ENCODE data around the gene GFRA3.

Gene GFRA3

DNA sequence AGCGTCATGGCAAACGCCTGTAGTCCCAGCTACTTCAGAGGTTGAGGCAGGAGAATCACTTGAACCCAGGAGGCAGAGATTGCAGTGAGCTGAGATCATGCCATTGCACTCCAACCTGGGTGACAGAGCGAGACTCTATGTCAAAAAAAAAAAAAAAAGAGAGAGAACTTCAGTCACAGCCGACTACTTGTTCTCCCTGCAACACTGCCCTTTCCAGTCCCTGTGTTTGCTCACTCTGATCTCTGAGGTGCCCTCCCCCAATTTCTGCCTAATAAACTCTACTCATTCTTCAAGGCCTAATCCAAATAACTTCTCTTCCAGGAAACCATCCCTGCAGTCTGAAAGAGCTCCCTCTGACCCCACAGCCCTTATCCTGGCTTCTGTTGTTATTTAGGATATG, 28.1 kb downstream of the GFRA3 start:
- no peak overlapping the region for H3K9ac ChIP-seq (ENCODE audit: low read length)
- H3K4me3 ChIP-seq (ENCODE audit: low read depth in 1 of 2, low read length in 2 of 2) = no peak overlapping the region
- no peaks in the 10 kb centered on the region for H3K27me3 ChIP-seq (ENCODE audit: control insufficient read depth in 1 of 2, insufficient read depth in 2 of 2, low read length in 2 of 2)
- no peaks in the 10 kb centered on the region for H3K9me3 ChIP-seq (ENCODE audit: low read length)
- no peaks in the 10 kb centered on the region for H3K36me3 ChIP-seq (ENCODE audit: insufficient read depth, low read length)
- peaks cover 5% of the 10 kb centered on the region for H3K4me1 ChIP-seq (ENCODE audit: insufficient read depth, low read length)
- H3K27ac ChIP-seq (ENCODE audit: low read depth, low read length) = no peak overlapping the region

DNA sequence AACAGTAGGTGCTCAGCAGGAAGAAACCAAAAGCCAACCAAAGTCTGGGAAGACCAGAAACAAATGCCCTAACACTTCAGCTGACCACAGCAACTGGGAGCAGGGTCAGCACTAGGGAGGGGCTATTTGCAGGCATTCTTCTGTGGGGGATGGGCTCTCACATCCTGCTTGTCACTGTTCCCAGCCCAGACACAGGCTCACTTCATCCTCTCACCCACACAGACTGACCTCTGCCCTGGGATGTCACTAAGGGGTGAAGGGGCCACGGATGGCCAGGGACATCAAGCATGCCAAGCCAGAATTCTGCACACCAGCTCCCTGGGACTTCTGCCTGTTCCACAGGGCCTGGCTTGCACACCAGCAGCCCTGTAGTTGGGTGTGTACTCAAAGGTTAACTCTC, 28.7 kb downstream of the GFRA3 start:
- no peaks in the 10 kb centered on the region for H3K36me3 ChIP-seq (ENCODE audit: insufficient read depth, low read length)
- H3K27ac ChIP-seq (ENCODE audit: low read depth, low read length) = no peak overlapping the region
- H3K4me3 ChIP-seq (ENCODE audit: low read depth in 1 of 2, low read length in 2 of 2) = no peak overlapping the region
- no peaks in the 10 kb centered on the region for H3K9me3 ChIP-seq (ENCODE audit: low read length)
- peaks cover 8% of the 10 kb centered on the region for H3K4me1 ChIP-seq (ENCODE audit: insufficient read depth, low read length)
- H3K9ac ChIP-seq (ENCODE audit: low read length) = no peak overlapping the region
- no peaks in the 10 kb centered on the region for H3K27me3 ChIP-seq (ENCODE audit: control insufficient read depth in 1 of 2, insufficient read depth in 2 of 2, low read length in 2 of 2)

DNA sequence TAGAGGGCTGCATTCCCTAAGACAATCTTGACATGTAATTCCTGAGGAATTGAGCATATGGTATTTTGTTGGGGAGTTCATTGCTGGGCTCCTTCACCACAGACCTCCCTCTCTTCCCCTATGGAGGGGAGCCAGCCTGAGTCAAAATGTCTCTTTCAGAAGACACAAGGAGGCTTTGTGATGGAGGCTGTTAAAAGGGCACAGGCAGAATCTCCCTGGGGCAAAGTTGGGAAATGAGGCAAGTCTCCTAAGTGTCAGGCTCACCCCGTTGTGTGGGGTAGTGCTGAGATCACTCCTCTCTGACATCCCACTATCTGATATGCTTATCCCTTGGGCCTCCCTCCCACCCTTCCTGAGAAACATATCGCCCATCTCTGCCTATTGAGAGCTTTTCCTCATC, 30.6 kb downstream of the GFRA3 start:
- H3K27ac ChIP-seq (ENCODE audit: low read depth, low read length) = no peak overlapping the region
- H3K4me3 ChIP-seq (ENCODE audit: low read depth in 1 of 2, low read length in 2 of 2) = no peak overlapping the region
- H3K4me1 ChIP-seq (ENCODE audit: insufficient read depth, low read length) = peaks cover 8% of the 10 kb centered on the region

DNA sequence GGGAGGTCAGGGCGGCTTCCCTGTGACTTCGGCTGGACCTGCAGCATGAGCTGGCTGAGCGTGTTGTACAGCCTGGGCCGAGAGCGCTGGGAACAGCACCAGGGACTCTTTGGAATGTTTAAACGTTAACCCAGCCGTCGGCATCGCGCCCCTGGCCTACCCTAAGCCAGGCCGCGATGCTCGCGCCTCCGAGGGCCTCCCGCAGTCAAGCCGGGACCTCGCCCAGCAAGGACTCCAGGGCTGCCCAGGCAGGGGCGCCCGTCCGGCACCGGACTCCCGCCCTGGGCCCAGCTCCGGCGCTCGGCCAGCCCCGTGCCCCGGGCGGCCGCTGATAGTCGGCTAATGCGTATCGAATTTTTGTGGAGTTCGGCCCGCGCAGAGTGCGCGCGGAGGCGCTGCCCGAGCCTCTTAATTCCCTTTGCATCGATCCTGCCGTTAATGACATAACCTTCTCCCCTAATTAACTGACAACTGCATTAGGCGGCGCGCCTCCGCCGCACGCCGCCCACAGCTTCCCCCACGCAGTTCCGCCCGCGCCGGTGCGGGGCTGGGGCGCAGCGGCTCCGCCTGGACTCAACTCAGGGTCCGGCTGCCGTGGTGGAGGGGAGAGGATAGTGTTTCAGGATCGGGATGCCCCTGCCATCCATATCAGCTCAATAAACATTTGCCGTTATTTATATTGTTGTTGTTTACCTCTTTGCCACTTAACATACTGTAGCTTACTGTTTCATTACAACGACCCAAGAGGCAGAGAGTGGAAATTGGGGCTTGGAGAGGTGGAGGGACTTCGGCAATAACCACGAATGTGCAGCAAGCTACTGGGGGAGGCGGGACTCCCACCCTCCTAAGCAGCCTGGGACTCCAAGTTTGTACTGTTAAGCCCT, 32.5 kb downstream of the GFRA3 start:
- Histone ChIP-seq H3K27me3 (ENCODE audit: control insufficient read depth in 1 of 2, insufficient read depth in 2 of 2, low read length in 2 of 2) (no peaks in the 10 kb centered on the region), H3K4me3 (ENCODE audit: low read depth in 1 of 2, low read length in 2 of 2) (peak overlapping the region; percentile 66), H3K4me1 (ENCODE audit: insufficient read depth, low read length) (peaks cover 8% of the 10 kb centered on the region), H3K36me3 (ENCODE audit: insufficient read depth, low read length) (no peaks in the 10 kb centered on the region), H3K27ac (ENCODE audit: low read depth, low read length) (peak overlapping the region; percentile 35), H3K9me3 (ENCODE audit: low read length) (no peaks in the 10 kb centered on the region), H3K9ac (ENCODE audit: low read length) (peak overlapping the region; percentile 53)

More for the DNA sequence above, 30.6 kb downstream of the GFRA3 start:
- H3K27me3 ChIP-seq (ENCODE audit: control insufficient read depth in 1 of 2, insufficient read depth in 2 of 2, low read length in 2 of 2) = no peaks in the 10 kb centered on the region
- H3K9ac ChIP-seq (ENCODE audit: low read length) = no peak overlapping the region
- H3K36me3 ChIP-seq (ENCODE audit: insufficient read depth, low read length) = no peaks in the 10 kb centered on the region
- no peaks in the 10 kb centered on the region for H3K9me3 ChIP-seq (ENCODE audit: low read length)

DNA sequence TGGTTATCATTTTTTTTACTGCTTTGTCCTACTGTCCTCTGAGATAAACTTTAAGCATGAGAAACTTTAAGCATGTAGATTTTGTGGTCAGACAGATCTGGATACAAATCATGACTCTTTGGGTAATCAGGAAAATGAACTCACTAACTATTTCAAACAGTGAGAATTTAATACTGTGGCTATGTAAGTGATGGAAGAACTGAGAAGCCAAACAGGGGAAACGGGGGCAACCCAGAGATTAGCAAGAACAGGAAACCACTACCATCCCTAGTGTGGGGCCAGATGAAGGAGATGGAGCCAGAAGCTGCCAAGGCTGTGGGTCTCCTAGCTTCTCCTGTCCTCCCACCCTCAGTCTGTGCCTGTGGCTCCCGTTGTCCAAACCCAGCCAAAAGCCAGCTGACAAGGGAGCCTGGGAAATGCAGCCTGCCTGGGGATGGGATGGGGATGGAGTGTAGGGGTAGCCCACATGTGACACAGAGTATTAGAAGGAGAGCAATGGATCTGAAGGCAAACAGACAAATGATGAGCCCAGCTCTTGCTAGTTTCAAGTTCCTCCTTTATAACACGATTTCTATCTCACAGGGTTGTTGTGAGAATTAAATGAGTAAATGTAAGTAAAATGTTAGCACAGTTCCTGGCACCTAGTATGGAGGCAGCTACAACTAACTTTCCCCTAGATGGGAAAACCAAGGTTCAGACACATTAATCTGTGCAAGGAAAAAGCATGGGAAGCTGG, 33.6 kb downstream of the GFRA3 start:
- Histone ChIP-seq H3K27me3 (ENCODE audit: control insufficient read depth in 1 of 2, insufficient read depth in 2 of 2, low read length in 2 of 2) (no peaks in the 10 kb centered on the region), H3K4me1 (ENCODE audit: insufficient read depth, low read length) (peaks cover 8% of the 10 kb centered on the region), H3K9me3 (ENCODE audit: low read length) (no peaks in the 10 kb centered on the region), H3K36me3 (ENCODE audit: insufficient read depth, low read length) (no peaks in the 10 kb centered on the region), H3K9ac (ENCODE audit: low read length) (no peak overlapping the region), H3K4me3 (ENCODE audit: low read depth in 1 of 2, low read length in 2 of 2) (no peak overlapping the region), H3K27ac (ENCODE audit: low read depth, low read length) (no peak overlapping the region)

DNA sequence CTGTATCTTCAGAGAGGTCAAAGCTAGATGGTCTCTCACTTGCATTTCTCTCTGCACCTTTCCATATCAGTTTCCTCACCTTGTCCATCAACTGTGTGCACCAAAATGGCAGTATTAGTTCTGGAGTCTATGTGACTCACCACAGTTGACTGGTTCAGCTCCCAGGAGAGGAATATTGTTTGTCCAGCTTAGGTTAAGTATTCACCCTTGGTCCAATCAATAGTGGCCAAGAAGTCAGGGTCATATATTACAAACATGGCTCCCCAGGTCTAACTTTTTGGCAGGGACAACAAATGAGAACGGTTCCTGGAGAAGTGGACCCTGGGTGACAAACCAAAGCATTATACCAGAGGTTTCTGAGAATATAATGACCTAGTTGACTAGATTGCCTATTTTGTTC, 36.4 kb downstream of the GFRA3 start:
- no peak overlapping the region for H3K9ac ChIP-seq (ENCODE audit: low read length)
- no peaks in the 10 kb centered on the region for H3K36me3 ChIP-seq (ENCODE audit: insufficient read depth, low read length)
- no peaks in the 10 kb centered on the region for H3K27me3 ChIP-seq (ENCODE audit: control insufficient read depth in 1 of 2, insufficient read depth in 2 of 2, low read length in 2 of 2)
- peaks cover 8% of the 10 kb centered on the region for H3K4me1 ChIP-seq (ENCODE audit: insufficient read depth, low read length)
- H3K27ac ChIP-seq (ENCODE audit: low read depth, low read length) = no peak overlapping the region
- H3K9me3 ChIP-seq (ENCODE audit: low read length) = no peaks in the 10 kb centered on the region
- H3K4me3 ChIP-seq (ENCODE audit: low read depth in 1 of 2, low read length in 2 of 2) = no peak overlapping the region

DNA sequence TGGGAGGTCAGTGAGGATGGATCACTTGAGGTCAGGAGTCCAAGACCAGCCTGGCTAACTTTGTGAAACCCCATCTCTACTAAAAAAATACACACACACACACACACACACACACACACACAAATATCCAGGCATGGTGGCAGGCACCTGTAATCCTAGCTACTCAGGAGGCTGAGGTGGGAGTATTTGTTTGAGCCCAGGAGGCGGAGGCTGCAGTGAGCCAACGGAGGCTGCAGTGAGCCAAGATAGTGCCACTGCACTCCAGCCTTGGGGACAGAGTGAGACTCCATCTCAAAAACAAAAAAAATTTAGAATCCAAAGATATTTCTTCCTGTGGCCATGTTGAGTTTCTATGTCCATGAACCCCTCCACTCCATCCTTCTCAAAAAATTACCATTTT, 39.8 kb downstream of the GFRA3 start:
- Histone ChIP-seq H3K9ac (ENCODE audit: low read length) (no peak overlapping the region), H3K4me3 (ENCODE audit: low read depth in 1 of 2, low read length in 2 of 2) (no peak overlapping the region), H3K36me3 (ENCODE audit: insufficient read depth, low read length) (no peaks in the 10 kb centered on the region), H3K27ac (ENCODE audit: low read depth, low read length) (no peak overlapping the region), H3K9me3 (ENCODE audit: low read length) (no peaks in the 10 kb centered on the region), H3K27me3 (ENCODE audit: control insufficient read depth in 1 of 2, insufficient read depth in 2 of 2, low read length in 2 of 2) (no peaks in the 10 kb centered on the region), H3K4me1 (ENCODE audit: insufficient read depth, low read length) (peaks cover 6% of the 10 kb centered on the region)

DNA sequence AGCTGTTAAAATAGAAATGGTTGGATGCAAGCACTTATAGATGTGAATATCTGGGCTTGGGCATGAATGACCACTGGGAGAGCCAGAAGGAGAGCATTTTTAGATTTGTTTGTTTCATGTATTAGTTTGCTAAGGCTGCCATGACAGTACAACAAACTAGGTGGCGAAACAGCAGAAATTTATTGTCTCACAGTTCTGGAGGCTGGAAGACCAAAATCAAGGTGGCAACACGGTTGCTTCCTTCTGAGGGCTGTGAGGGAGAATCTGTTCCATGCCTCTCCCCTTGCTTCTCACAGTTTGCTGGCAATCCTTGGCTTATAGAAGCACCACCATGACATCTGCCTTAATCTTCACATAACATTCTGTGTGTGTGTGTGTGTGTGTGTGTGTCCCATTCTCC, 41.1 kb downstream of the GFRA3 start:
- H3K4me1 ChIP-seq (ENCODE audit: insufficient read depth, low read length) = peaks cover 6% of the 10 kb centered on the region

DNA sequence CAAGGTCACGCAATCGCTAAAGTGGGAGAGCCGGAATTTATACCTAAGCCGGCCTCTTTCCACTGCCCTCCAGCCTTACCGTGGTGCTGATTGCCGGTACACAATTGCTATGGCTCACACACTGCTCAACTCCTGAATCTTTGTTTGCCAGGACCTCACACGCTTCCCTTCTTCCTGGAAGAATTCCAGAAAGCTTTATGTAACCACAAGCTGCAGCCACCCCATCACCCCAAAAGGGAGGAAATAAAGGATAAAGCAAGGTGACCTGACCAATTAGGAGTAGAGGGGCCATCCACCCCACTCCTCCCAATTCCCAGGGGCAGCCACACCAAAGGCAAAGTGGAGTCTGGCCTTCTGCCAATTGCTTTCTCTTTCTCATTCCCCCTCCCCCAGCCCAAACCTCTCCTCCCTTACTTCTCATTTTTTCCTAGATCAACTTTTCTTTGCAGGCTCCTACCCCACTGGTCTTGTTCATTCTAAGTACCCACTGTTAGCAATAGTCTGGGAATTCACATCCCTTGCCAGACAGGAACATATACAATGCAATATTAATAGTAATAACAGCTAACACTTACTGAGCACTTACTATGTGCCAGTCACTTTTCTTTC, 43.3 kb downstream of the GFRA3 start:
- no peak overlapping the region for H3K4me3 ChIP-seq (ENCODE audit: low read depth in 1 of 2, low read length in 2 of 2)
- H3K9ac ChIP-seq (ENCODE audit: low read length) = no peak overlapping the region
- no peaks in the 10 kb centered on the region for H3K27me3 ChIP-seq (ENCODE audit: control insufficient read depth in 1 of 2, insufficient read depth in 2 of 2, low read length in 2 of 2)
- H3K4me1 ChIP-seq (ENCODE audit: insufficient read depth, low read length) = peaks cover 6% of the 10 kb centered on the region
- H3K9me3 ChIP-seq (ENCODE audit: low read length) = no peaks in the 10 kb centered on the region
- no peak overlapping the region for H3K27ac ChIP-seq (ENCODE audit: low read depth, low read length)
- H3K36me3 ChIP-seq (ENCODE audit: insufficient read depth, low read length) = no peaks in the 10 kb centered on the region

More for the DNA sequence above, 41.1 kb downstream of the GFRA3 start:
- no peaks in the 10 kb centered on the region for H3K27me3 ChIP-seq (ENCODE audit: control insufficient read depth in 1 of 2, insufficient read depth in 2 of 2, low read length in 2 of 2)
- H3K4me3 ChIP-seq (ENCODE audit: low read depth in 1 of 2, low read length in 2 of 2) = no peak overlapping the region
- no peak overlapping the region for H3K27ac ChIP-seq (ENCODE audit: low read depth, low read length)
- H3K9ac ChIP-seq (ENCODE audit: low read length) = no peak overlapping the region
- H3K9me3 ChIP-seq (ENCODE audit: low read length) = no peaks in the 10 kb centered on the region
- no peaks in the 10 kb centered on the region for H3K36me3 ChIP-seq (ENCODE audit: insufficient read depth, low read length)

DNA sequence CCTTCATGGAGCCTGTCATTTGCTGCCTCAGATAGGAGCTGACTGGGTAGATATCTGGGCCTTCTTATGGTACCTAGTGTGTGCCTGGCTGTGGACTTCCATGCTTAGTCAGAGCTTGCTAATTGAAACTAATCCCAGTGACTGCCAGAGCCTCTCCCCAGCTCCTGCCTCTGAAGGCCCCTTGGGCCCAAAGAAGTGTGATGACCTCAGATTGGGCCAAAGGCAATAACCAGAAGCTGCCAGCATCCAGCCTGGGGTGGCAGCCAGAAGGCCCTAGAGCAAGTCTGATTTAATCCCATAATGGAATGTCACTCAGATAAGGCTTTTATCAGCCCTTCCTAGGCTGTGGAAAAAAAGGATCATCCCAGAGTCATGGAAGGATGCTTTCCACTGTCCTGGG, 44.2 kb downstream of the GFRA3 start:
- no peaks in the 10 kb centered on the region for H3K36me3 ChIP-seq (ENCODE audit: insufficient read depth, low read length)
- peaks cover 6% of the 10 kb centered on the region for H3K4me1 ChIP-seq (ENCODE audit: insufficient read depth, low read length)
- H3K27me3 ChIP-seq (ENCODE audit: control insufficient read depth in 1 of 2, insufficient read depth in 2 of 2, low read length in 2 of 2) = no peaks in the 10 kb centered on the region
- no peaks in the 10 kb centered on the region for H3K9me3 ChIP-seq (ENCODE audit: low read length)
- no peak overlapping the region for H3K27ac ChIP-seq (ENCODE audit: low read depth, low read length)
- no peak overlapping the region for H3K4me3 ChIP-seq (ENCODE audit: low read depth in 1 of 2, low read length in 2 of 2)
- no peak overlapping the region for H3K9ac ChIP-seq (ENCODE audit: low read length)

DNA sequence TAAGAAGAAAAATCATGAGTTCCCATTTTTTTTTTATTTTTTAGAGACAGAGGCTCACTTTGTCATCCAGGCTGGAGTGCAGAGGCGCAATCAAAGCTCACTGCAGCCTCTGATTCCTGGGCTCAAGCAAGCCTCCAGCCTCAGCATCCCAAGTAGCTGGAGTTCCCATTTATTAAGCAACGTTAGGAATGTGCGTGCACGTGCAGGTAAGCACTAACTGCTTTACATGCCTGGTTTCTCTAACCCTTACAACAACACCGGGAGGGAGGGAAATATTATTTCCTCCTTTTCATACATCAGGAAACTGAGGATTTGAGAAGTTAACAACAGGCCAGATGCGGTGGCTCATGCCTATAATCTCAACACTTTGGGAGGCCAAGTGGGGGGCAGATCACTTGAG, 45.0 kb downstream of the GFRA3 start:
- Histone ChIP-seq H3K27ac (ENCODE audit: low read depth, low read length) (no peak overlapping the region), H3K9ac (ENCODE audit: low read length) (no peak overlapping the region), H3K27me3 (ENCODE audit: control insufficient read depth in 1 of 2, insufficient read depth in 2 of 2, low read length in 2 of 2) (no peaks in the 10 kb centered on the region), H3K4me1 (ENCODE audit: insufficient read depth, low read length) (peaks cover 6% of the 10 kb centered on the region), H3K36me3 (ENCODE audit: insufficient read depth, low read length) (no peaks in the 10 kb centered on the region), H3K4me3 (ENCODE audit: low read depth in 1 of 2, low read length in 2 of 2) (no peak overlapping the region), H3K9me3 (ENCODE audit: low read length) (no peaks in the 10 kb centered on the region)
